ENCODE data around the gene ABCC3.

ABCC3 gene

GRCh38 chr17:50630524-50631194, 4.0 kb upstream of the ABCC3 start:
- peak; percentile 41 to 60 for DNase-seq

- DNase-seq, result no peak
These were observed 3.3 kb upstream of the ABCC3 start for GRCh38 chr17:50631195-50631907.

GRCh38 chr17:50631908-50632571, 2.6 kb upstream of the ABCC3 start:
- DNase-seq, result no peak

GRCh38 chr17:50632637-50633036, 2.0 kb upstream of the ABCC3 start:
- DNase-seq, result no peak

GRCh38 chr17:50633683-50634082, 998 bp upstream of the ABCC3 start:
- DNase-seq, result no peak

- no peak for DNase-seq
These were observed 442 bp downstream of the ABCC3 start for GRCh38 chr17:50634915-50635731.

- DNase-seq, result no peak
These were observed 976 bp downstream of the ABCC3 start for GRCh38 chr17:50635732-50635981.

- no peak for DNase-seq
These were observed 1.5 kb downstream of the ABCC3 start for GRCh38 chr17:50635982-50636803.

GRCh38 chr17:50636804-50637195, 2.1 kb downstream of the ABCC3 start:
- no peak for DNase-seq

- DNase-seq, result no peak
These were observed 3.3 kb downstream of the ABCC3 start for GRCh38 chr17:50637829-50638605.

GRCh38 chr17:50638606-50638965, 3.9 kb downstream of the ABCC3 start:
- DNase-seq, result no peak

GRCh38 chr17:50638966-50639713, 4.5 kb downstream of the ABCC3 start:
- DNase-seq, result no peak

GRCh38 chr17:50640686-50641351, 6.1 kb downstream of the ABCC3 start:
- DNase-seq, result peak in 1 of 2 donors; percentile 19

- no peak for DNase-seq
These were observed 6.7 kb downstream of the ABCC3 start for GRCh38 chr17:50641357-50641756.

GRCh38 chr17:50642071-50642721, 7.5 kb downstream of the ABCC3 start:
- DNase-seq, result no peak

GRCh38 chr17:50642722-50643656, 8.3 kb downstream of the ABCC3 start:
- no peak for DNase-seq

- DNase-seq, result no peak
These were observed 11.3 kb downstream of the ABCC3 start for GRCh38 chr17:50645748-50646682.

GRCh38 chr17:50647187-50647586, 12.5 kb downstream of the ABCC3 start:
- DNase-seq, result no peak

Measured in CD4-positive, alpha-beta T cell treated with Interferon alpha-2 for 1 hour (primary cell).